ENCODE data around the gene WWTR1.

WWTR1 gene

GRCh38 chr3:149620291-149621020 lies 37.4 kb downstream of the WWTR1 start:
- TF ChIP-seq POLR2AphosphoS5 (IDR thresholded peaks at IDR 0.05; ENCODE audit: low read depth, low read length) (no peak), TAF1 (IDR thresholded peaks at IDR 0.05; ENCODE audit: borderline replicate concordance, low read depth, low read length) (no peak)
- no peak for FAIRE-seq
- no peak for DNase-seq (ENCODE audit: insufficient read length)

- FAIRE-seq (no peak), DNase-seq (ENCODE audit: insufficient read length) (no peak)
- TF ChIP-seq POLR2AphosphoS5 (IDR thresholded peaks at IDR 0.05; ENCODE audit: low read depth, low read length), result no peak
- TF ChIP-seq POLR2A (IDR thresholded peaks at IDR 0.05; ENCODE audit: low read depth, low read length), result no peak
- TF ChIP-seq TAF1 (IDR thresholded peaks at IDR 0.05; ENCODE audit: borderline replicate concordance, low read depth, low read length), result no peak
Measured at GRCh38 chr3:149619136-149619535, 38.7 kb downstream of the WWTR1 start.

- no peak for TF ChIP-seq POLR2A (IDR thresholded peaks at IDR 0.05; ENCODE audit: low read depth, low read length)
- TF ChIP-seq POLR2AphosphoS5 (IDR thresholded peaks at IDR 0.05; ENCODE audit: low read depth, low read length), result no peak
- no peak for TF ChIP-seq TAF1 (IDR thresholded peaks at IDR 0.05; ENCODE audit: borderline replicate concordance, low read depth, low read length)
- DNase-seq (ENCODE audit: insufficient read length), result no peak
- FAIRE-seq, result no peak
Measured at GRCh38 chr3:149618151-149619123, 39.4 kb downstream of the WWTR1 start.

GRCh38 chr3:149615731-149616221 lies 42.0 kb downstream of the WWTR1 start:
- FAIRE-seq (no peak), DNase-seq (ENCODE audit: insufficient read length) (no peak)
- TF ChIP-seq POLR2A (IDR thresholded peaks at IDR 0.05; ENCODE audit: low read depth, low read length), result no peak
- no peak for TF ChIP-seq POLR2AphosphoS5 (IDR thresholded peaks at IDR 0.05; ENCODE audit: low read depth, low read length)
- TF ChIP-seq TAF1 (IDR thresholded peaks at IDR 0.05; ENCODE audit: borderline replicate concordance, low read depth, low read length), result no peak

- FAIRE-seq, result no peak
- TF ChIP-seq POLR2A (IDR thresholded peaks at IDR 0.05; ENCODE audit: low read depth, low read length), result no peak
Measured at GRCh38 chr3:149613988-149614387, 43.8 kb downstream of the WWTR1 start.

GRCh38 chr3:149612456-149612855 lies 45.4 kb downstream of the WWTR1 start:
- TF ChIP-seq POLR2A (IDR thresholded peaks at IDR 0.05; ENCODE audit: low read depth, low read length) (no peak), POLR2AphosphoS5 (IDR thresholded peaks at IDR 0.05; ENCODE audit: low read depth, low read length) (no peak), TAF1 (IDR thresholded peaks at IDR 0.05; ENCODE audit: borderline replicate concordance, low read depth, low read length) (no peak)
- DNase-seq (ENCODE audit: insufficient read length) (no peak), FAIRE-seq (no peak)

More at GRCh38 chr3:149613988-149614387, 43.8 kb downstream of the WWTR1 start:
- DNase-seq (ENCODE audit: insufficient read length), result no peak

- DNase-seq (ENCODE audit: insufficient read length) (no peak), FAIRE-seq (no peak)
- no peak for TF ChIP-seq POLR2A (IDR thresholded peaks at IDR 0.05; ENCODE audit: low read depth, low read length)
- no peak for TF ChIP-seq POLR2AphosphoS5 (IDR thresholded peaks at IDR 0.05; ENCODE audit: low read depth, low read length)
- TF ChIP-seq TAF1 (IDR thresholded peaks at IDR 0.05; ENCODE audit: borderline replicate concordance, low read depth, low read length), result no peak
Measured at GRCh38 chr3:149611149-149611548, 46.7 kb downstream of the WWTR1 start.

- FAIRE-seq (no peak), DNase-seq (ENCODE audit: insufficient read length) (no peak)
- no peak for TF ChIP-seq POLR2AphosphoS5 (IDR thresholded peaks at IDR 0.05; ENCODE audit: low read depth, low read length)
- no peak for TF ChIP-seq POLR2A (IDR thresholded peaks at IDR 0.05; ENCODE audit: low read depth, low read length)
- TF ChIP-seq TAF1 (IDR thresholded peaks at IDR 0.05; ENCODE audit: borderline replicate concordance, low read depth, low read length), result no peak
Measured at GRCh38 chr3:149610351-149611105, 47.3 kb downstream of the WWTR1 start.

GRCh38 chr3:149609595-149609994 lies 48.2 kb downstream of the WWTR1 start:
- FAIRE-seq (peak; percentile 5), DNase-seq (ENCODE audit: insufficient read length) (no peak)
- TF ChIP-seq TAF1 (IDR thresholded peaks at IDR 0.05; ENCODE audit: borderline replicate concordance, low read depth, low read length) (no peak), POLR2A (IDR thresholded peaks at IDR 0.05; ENCODE audit: low read depth, low read length) (no peak), POLR2AphosphoS5 (IDR thresholded peaks at IDR 0.05; ENCODE audit: low read depth, low read length) (no peak)

- FAIRE-seq, result no peak
- no peak for DNase-seq (ENCODE audit: insufficient read length)
- TF ChIP-seq POLR2AphosphoS5 (IDR thresholded peaks at IDR 0.05; ENCODE audit: low read depth, low read length), result no peak
- TF ChIP-seq POLR2A (IDR thresholded peaks at IDR 0.05; ENCODE audit: low read depth, low read length), result no peak
- TF ChIP-seq TAF1 (IDR thresholded peaks at IDR 0.05; ENCODE audit: borderline replicate concordance, low read depth, low read length), result no peak
Measured at GRCh38 chr3:149608987-149609386, 48.8 kb downstream of the WWTR1 start.

GRCh38 chr3:149605902-149606301 lies 51.9 kb downstream of the WWTR1 start:
- no peak for FAIRE-seq

More at GRCh38 chr3:149605902-149606301, 51.9 kb downstream of the WWTR1 start:
- no peak for DNase-seq (ENCODE audit: insufficient read length)
- TF ChIP-seq TAF1 (IDR thresholded peaks at IDR 0.05; ENCODE audit: borderline replicate concordance, low read depth, low read length), result no peak
- no peak for TF ChIP-seq POLR2AphosphoS5 (IDR thresholded peaks at IDR 0.05; ENCODE audit: low read depth, low read length)
- TF ChIP-seq POLR2A (IDR thresholded peaks at IDR 0.05; ENCODE audit: low read depth, low read length), result no peak

Data from GM12892 (cell line).